HG03196 (cell line): ENCODE results near the gene PEX19.

Experiments
- ATAC-seq: cut with Tn5 transposase; IDR thresholded peaks from one replicate; pipeline ENCODE4 v1.9.1; 2021; ENCODE audit not compliant: unreplicated experiment

PEX19 gene

DNA sequence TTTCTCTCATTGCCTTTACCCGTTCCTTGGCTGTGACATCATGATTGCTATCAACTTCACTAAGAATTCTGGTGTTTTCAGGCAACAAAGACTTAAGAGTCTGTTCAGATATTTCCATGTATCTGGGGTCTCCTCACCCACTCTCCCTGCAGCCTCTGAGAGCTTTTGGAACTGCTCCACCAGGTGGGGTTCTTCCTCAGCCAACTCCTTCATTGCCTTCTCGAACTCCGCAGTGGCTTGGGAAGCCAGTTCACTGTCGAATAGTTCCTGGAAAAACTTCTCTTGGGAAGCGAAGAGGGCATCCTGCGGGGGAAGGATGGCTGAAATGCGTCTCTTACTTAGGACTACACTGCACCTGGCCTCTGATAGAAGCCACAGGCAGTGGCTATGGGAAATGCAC, 2.1 kb downstream of the PEX19 start:
- ATAC-seq = no peak

GRCh38 chr1:160277987-160278386, 6.9 kb downstream of the PEX19 start:
- no peak for ATAC-seq

GRCh38 chr1:160277330-160277729, 7.6 kb downstream of the PEX19 start:
- ATAC-seq = no peak

DNA sequence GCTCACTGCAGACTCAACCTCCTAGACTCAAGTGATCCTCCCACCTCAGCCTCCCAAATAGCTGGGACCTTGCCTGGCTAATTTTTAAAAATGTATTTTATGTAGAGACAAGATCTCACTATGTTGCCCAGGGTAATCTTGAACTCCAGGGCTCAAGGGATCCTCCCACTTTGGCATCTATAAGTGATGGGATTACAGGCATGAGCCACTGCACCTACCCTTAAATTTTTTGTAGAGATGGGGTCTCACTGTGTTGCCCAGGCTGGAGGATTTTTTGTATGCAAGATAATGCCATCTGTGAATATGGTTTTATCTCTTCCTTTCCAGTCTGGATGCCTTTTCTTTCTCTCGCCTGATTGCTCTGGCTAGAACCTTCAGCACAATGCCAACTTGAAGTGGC, 13.9 kb downstream of the PEX19 start:
- ATAC-seq = no peak

- ATAC-seq = no peak
Observed at GRCh38 chr1:160267284-160267991, 17.5 kb downstream of the PEX19 start.

- no peak for ATAC-seq
Observed at GRCh38 chr1:160264795-160265307, 20.1 kb downstream of the PEX19 start.

DNA sequence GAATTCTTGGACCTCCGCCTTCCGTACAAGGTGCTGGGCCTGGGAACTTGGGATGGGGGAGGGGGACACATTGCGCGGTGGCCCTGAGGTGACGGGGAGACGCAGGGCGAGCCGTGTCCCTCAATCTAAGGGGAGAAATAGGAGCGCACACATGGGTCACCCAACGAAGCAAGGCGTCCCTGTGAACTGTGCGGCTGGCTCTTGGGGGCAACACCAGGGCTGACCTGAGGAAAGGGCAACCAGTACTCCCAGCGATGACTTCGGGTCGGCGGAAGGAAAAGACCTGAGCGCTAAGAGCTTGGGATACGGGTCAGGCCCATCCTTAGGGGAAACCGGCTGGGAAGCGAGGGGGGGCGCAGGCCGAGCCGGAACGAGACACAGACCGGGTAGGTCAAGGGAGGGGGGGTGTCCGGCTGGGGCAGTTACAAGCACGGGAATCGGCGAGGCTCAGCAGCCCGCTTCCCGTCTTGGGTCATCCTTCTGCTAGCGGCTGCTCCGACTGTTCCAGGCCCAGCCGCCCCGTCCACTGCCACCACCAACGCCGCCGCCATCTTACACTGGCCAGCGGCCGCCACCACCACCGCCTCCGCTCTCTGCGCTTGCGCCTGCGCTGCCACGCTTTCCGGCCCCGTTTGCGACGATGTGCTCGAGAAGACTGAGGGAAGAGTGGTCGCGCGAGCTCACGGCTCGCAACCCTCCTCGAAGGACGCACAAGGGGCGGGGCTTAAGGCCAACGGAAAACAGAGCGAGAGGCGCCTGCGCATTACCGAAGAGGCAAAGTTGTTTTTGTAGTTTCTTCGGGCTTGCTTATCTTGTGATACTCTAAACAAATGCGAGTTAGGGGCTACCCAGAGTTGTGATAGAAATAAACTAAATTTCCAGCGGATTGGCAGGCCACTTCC, 22.8 kb downstream of the PEX19 start, which contains the start of gene DCAF8:
Gene DCAF8, minus strand, starts transcription at position 657 of the 902 bp plus-strand sequence. CDS start 18,541 bp downstream, outside the sequence.
- ATAC-seq = peak; percentile 87

GRCh38 chr1:160261556-160261892, 23.4 kb downstream of the PEX19 start:
- peak; percentile 28 for ATAC-seq

DNA sequence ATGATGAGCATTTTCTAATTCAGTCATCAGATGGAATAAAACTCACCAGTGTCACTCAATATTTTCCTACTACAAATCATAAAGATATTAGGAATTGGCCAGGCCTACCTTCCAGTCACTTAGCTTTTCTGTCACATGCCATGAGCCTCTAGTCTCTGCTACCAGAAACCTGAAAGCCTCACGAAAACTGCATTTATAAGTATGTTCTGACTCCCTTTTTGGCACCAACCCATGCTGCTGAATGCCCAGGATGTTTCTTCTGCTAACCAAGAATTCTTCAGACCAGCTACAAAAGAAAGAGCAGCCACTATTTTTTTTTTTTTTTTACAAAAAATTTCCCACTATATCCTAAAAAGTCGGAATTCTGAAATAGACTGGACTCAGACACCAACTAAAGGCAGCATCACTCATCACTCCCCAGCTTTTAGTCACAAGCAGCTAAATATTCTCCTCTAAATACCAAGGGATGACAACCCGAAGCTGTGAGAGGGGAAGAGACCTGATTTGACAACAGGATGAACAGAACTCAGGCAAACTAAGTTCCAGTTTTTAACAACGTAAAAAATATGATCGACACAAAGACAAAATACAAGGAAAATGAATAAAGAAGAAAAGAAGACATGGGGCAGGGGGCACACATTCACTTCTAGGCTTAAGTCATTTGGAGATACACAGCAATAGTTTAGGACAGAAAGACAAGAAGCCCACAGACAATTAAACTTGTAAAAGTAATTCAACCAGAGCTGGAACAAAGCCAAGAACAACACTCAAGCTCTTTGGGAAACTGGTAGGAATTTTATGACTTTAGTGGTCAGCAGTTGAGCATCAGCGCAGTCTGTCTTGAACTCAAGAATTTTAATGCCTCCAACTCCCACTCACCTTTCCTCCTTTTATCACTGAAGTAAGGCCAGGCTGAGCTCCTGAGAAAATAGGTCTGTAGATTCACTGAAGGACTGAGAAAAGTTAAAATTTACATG, 24.2 kb downstream of the PEX19 start:
- no peak for ATAC-seq

DNA sequence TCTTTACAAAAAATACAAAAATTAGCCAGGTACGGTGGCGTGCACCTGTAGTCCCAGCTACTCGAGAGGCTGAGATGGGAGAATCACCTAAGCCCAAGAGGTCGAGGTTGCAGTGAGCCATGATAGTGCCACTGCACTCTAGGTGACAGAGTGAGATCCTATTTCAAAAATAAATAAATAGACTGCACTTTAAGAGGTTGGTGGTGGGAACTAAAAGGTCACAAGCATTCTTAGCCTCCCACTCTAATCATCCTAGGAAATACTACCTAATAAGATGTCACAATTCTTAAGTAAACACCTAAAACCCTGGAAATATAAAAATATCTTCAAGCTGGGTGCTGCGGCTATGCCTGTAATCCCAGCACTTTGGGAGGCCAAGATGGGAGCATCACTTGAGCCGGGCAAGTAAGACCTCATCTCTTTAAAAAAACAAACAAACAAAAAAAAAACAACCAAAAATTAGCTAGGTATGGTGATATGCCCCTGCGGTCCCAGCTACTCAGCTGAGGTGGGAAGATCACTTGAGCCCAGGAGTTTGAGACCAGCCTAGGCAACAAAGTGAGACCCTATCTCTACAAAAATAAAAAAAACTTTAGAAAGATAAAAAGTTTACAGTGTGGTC, 26.6 kb downstream of the PEX19 start:
- ATAC-seq = no peak

- ATAC-seq = no peak
Observed at GRCh38 chr1:160257411-160258015, 27.4 kb downstream of the PEX19 start.

DNA sequence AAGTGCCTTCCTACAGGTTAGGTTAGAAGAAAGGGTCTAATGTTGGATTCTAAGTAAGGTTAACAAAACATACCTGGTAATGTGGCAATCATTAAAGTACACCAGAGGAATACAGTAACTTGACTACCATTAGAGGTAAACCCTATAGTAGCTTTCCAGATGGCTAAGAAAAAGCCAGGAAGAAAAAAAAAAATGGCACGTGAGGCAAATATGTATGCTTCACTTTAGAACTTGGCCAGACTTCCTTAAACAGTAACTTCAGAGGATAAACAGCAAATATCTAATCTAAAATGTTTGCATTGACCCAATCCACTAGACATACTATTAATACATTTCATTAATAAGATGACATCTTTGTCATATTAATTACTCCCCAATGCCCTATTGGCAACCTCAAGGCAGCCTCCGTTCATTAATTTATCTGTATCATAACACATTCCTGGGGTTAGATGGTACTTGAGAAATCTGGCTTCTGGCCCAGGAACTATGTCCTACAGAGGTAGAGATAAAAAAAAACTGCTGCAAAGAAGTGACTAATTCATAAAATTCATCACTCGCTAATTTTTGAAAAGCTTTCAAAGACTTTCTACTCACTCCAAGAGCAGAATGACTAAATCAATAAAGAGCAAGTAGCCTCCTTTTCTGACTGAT, 28.4 kb downstream of the PEX19 start:
- ATAC-seq = no peak

DNA sequence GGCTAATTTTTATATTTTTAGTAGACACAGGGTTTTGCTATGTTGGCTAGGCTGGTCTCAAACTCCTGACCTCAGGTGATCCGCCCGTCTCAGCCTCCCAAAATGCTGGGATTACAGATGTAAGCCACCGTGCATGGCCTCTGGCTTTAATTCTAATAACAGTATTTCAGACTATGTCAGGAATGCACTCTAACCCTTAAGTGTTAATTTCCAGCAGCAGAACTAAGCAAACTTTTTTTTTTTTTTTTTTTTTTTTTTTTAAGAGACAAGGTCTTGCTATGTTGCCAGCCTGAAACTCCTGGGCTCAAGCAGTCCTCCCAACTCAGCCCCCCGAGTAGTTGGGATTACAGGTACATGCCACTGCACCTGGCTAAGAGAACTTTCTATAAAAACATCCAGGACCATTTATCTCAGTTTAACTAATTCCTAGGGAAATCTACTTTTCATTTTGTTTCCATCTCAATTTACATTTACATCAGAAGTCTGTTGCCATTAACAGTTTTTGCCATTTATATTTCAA, 29.1 kb downstream of the PEX19 start:
- ATAC-seq = no peak

GRCh38 chr1:160251687-160252526, 33.0 kb downstream of the PEX19 start:
- peak; percentile 77 for ATAC-seq

DNA sequence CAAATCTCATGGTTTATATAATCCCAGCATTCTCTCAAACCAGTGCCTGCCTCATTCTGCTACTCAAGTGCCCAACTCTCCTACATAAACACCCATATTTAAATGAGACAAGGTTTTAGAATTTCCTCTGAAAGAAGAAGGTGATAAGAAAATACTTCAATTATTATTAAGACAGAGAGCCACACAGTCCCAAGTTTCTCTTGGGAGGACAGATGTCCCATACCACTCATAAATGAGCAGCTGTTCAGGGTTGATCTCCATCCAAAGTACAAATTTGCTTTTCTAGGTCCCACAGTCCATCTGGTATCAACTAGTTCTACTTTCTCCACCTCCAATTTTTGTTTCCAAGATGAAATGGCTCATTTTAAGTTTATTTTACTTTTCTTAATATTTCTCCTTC, 33.9 kb downstream of the PEX19 start:
- no peak for ATAC-seq

GRCh38 chr1:160247053-160247452, 37.9 kb downstream of the PEX19 start:
- no peak for ATAC-seq

- no peak for ATAC-seq
Observed at GRCh38 chr1:160245434-160245833, 39.5 kb downstream of the PEX19 start.

DNA sequence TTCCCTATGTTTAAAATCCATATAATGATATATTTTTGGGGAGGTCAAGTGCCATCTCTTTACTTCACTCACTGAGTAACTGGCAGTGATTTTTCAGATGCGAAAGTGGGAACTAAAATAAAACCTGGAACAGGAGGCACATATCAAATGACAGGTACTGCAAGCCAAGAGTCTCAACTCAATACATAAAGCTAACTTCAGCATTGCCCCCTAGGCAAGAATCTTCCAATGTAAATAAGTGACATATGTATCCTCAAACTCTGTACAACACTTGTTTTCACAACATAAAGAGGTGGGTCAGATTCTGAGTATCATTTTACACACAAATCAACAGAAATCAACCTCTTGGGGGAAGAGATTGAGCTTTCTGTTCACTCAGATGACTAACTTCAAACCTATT, 40.7 kb downstream of the PEX19 start:
- no peak for ATAC-seq
